ENCODE measurements around the gene MED31. TPM values are rescaled to one million over a fixed set of nuclear protein-coding genes. Genes with fewer than 3 reads are reported as not detected.
A peak's percentile ranks its signal among the peaks of the same experiment; 100 is the strongest.

The MED31 gene
- total and polyA plus RNA-seq, 2 of the 13 experiments (the other 11 are each of a cell fraction or from before 2014, with no cell fraction given) = 19.0 to 20.9 TPM

DNA sequence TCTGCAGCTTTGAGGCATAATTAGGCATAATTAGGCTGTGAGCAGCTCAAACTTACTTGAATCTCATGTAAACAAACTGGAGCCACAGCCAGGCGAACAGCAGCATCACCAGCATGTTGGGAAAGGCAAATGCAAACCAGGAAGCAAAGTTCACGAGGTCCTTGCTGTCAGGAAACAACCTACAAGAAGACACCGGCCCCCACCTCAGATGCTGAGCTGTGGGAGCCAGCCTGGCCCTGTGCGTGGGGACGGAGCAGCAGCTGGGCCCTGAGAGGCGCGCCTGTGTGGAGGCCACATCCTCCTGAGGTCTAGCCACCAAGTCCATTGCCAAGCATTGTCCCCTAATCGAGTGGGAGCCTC, 49.5 kb upstream of the MED31 start (continued):
- TF ChIP-seq, protein P1, sequence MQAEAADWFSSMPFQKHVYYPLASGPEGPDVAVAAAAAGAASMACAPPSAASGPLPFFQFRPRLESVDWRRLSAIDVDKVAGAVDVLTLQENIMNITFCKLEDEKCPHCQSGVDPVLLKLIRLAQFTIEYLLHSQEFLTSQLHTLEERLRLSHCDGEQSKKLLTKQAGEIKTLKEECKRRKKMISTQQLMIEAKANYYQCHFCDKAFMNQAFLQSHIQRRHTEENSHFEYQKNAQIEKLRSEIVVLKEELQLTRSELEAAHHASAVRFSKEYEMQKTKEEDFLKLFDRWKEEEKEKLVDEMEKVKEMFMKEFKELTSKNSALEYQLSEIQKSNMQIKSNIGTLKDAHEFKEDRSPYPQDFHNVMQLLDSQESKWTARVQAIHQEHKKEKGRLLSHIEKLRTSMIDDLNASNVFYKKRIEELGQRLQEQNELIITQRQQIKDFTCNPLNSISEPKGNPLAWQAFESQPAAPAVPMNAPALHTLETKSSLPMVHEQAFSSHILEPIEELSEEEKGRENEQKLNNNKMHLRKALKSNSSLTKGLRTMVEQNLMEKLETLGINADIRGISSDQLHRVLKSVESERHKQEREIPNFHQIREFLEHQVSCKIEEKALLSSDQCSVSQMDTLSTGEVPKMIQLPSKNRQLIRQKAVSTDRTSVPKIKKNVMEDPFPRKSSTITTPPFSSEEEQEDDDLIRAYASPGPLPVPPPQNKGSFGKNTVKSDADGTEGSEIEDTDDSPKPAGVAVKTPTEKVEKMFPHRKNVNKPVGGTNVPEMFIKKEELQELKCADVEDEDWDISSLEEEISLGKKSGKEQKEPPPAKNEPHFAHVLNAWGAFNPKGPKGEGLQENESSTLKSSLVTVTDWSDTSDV (CRISPR knock-in tag; IDR thresholded peaks at IDR 0.05) = no peak
- TF ChIP-seq FOXP1 (IDR thresholded peaks at IDR 0.05) = no peak
- peak; percentile 40 for TF ChIP-seq FOXP1 (CRISPR knock-in tag; IDR thresholded peaks at IDR 0.05)
- TF ChIP-seq SNAI1 (CRISPR knock-in tag; IDR thresholded peaks at IDR 0.05; ENCODE audit: borderline replicate concordance) = no peak
- TF ChIP-seq ZNF607 (CRISPR knock-in tag; IDR thresholded peaks at IDR 0.05; ENCODE audit: borderline replicate concordance) = no peak; the same call in 1 of the 2 replicates
- TF ChIP-seq, protein P2, sequence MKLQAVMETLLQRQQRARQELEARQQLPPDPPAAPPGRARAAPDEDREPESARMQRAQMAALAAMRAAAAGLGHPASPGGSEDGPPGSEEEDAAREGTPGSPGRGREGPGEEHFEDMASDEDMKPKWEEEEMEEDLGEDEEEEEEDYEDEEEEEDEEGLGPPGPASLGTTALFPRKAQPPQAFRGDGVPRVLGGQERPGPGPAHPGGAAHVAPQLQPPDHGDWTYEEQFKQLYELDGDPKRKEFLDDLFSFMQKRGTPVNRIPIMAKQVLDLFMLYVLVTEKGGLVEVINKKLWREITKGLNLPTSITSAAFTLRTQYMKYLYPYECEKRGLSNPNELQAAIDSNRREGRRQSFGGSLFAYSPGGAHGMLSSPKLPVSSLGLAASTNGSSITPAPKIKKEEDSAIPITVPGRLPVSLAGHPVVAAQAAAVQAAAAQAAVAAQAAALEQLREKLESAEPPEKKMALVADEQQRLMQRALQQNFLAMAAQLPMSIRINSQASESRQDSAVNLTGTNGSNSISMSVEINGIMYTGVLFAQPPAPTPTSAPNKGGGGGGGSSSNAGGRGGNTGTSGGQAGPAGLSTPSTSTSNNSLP (IDR thresholded peaks at IDR 0.05; ENCODE audit: low read depth, low read length) = no peak
- no peak for TF ChIP-seq U2AF2 (IDR thresholded peaks at IDR 0.05; ENCODE audit: low read depth, low read length)
- 0 out of 2 replicates have a peak, but pooled peaks have one; percentile 2 for TF ChIP-seq CEBPB (IDR thresholded peaks at IDR 0.05; ENCODE audit: borderline replicate concordance, low read depth, low read length)
- no peak for TF ChIP-seq PRMT3 (CRISPR knock-in tag; IDR thresholded peaks at IDR 0.05; ENCODE audit: borderline replicate concordance, low read depth)
- TF ChIP-seq ZNF432 (CRISPR knock-in tag; IDR thresholded peaks at IDR 0.05; ENCODE audit: borderline replicate concordance) = no peak
- TF ChIP-seq ZNF839 (CRISPR knock-in tag; IDR thresholded peaks at IDR 0.05; ENCODE audit: borderline replicate concordance) = no peak
- TF ChIP-seq RFX5 (IDR thresholded peaks at IDR 0.05; ENCODE audit: low read depth, low read length) = no peak
- TF ChIP-seq ZNF547 (CRISPR knock-in tag; IDR thresholded peaks at IDR 0.05) = no peak
- TF ChIP-seq JARID2 (CRISPR knock-in tag; IDR thresholded peaks at IDR 0.05; ENCODE audit: insufficient replicate concordance) = no peak
- TF ChIP-seq ZEB1 (IDR thresholded peaks at IDR 0.05; ENCODE audit: insufficient replicate concordance, low read depth) = no peak
- no peak for TF ChIP-seq GLI4 (CRISPR knock-in tag; IDR thresholded peaks at IDR 0.05; ENCODE audit: borderline replicate concordance)
- TF ChIP-seq, protein P3, sequence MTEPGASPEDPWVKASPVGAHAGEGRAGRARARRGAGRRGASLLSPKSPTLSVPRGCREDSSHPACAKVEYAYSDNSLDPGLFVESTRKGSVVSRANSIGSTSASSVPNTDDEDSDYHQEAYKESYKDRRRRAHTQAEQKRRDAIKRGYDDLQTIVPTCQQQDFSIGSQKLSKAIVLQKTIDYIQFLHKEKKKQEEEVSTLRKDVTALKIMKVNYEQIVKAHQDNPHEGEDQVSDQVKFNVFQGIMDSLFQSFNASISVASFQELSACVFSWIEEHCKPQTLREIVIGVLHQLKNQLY (CRISPR knock-in tag; IDR thresholded peaks at IDR 0.05) = peak; percentile 17; the same call in 1 of the 2 replicates
- no peak for TF ChIP-seq ZNF780A (CRISPR knock-in tag; IDR thresholded peaks at IDR 0.05)
- TF ChIP-seq, protein P4, sequence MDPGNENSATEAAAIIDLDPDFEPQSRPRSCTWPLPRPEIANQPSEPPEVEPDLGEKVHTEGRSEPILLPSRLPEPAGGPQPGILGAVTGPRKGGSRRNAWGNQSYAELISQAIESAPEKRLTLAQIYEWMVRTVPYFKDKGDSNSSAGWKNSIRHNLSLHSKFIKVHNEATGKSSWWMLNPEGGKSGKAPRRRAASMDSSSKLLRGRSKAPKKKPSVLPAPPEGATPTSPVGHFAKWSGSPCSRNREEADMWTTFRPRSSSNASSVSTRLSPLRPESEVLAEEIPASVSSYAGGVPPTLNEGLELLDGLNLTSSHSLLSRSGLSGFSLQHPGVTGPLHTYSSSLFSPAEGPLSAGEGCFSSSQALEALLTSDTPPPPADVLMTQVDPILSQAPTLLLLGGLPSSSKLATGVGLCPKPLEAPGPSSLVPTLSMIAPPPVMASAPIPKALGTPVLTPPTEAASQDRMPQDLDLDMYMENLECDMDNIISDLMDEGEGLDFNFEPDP (CRISPR knock-in tag; conservative IDR thresholded peaks at IDR 0.05) = no peak
- TF ChIP-seq ZNF619 (CRISPR knock-in tag; IDR thresholded peaks at IDR 0.05) = 0 out of 2 replicates have a peak, but pooled peaks have one; percentile 25
- no peak for TF ChIP-seq ZNF207 (IDR thresholded peaks at IDR 0.05; ENCODE audit: borderline replicate concordance)
- no peak for TF ChIP-seq ZNF501 (CRISPR knock-in tag; IDR thresholded peaks at IDR 0.05)
- TF ChIP-seq NFE2L2 (IDR thresholded peaks at IDR 0.05; ENCODE audit: low read length) = no peak
- TF ChIP-seq SALL1 (CRISPR knock-in tag; IDR thresholded peaks at IDR 0.05) = peak; percentile 13; the same call in 1 of the 2 replicates
- no peak for TF ChIP-seq PCBP2 (optimal IDR thresholded peaks at IDR 0.05; ENCODE audit: low read depth, low read length, poor library complexity, severe bottlenecking)
- TF ChIP-seq ZNF317 (CRISPR knock-in tag; IDR thresholded peaks at IDR 0.05) = no peak
- TF ChIP-seq RNF2 (conservative IDR thresholded peaks at IDR 0.05; ENCODE audit: low read depth) = no peak

Data from HepG2 (cell line).